ENCODE data around the gene ZNF483. TPM values are rescaled to one million over a fixed set of nuclear protein-coding genes. Genes with fewer than 3 reads are reported as not detected.
"Not testable (repeated sequence)": the region's sequence is repeated elsewhere in the genome, so short reads cannot be mapped to it uniquely, and the experiment has no call there.

The ZNF483 gene
- total RNA-seq, 2 donors from 2014 or later = 2.8 to 4.3 TPM

DNA sequence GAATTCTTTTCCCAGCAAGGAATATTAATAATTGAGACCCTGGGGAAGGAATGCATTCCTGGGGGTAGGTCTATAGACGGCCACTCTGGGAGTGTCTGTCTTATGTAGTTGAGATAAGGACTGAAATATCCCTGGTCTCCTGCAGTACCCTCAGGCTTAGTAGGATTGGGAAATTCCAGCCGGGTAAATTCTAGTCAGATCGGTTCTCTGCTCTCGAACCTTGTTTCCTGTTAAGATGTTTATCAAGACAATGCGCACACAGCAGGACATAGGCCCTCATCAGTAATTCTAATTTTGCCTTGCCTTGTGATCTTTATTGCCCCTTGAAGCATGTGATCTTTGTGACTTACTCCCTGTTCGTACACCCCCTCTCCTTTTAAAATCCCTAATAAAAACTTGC, 13.4 kb upstream of the ZNF483 start:
- not testable (repeated sequence) for H3K4me3 Mint-ChIP-seq; ATAC-seq; H3K27ac Mint-ChIP-seq; H3K4me1 Mint-ChIP-seq (ENCODE audit: low read depth in 2 of 2); H3K36me3 Mint-ChIP-seq; DNase-seq (ENCODE audit: low spot score); H3K27me3 Mint-ChIP-seq; H3K9me3 Mint-ChIP-seq

DNA sequence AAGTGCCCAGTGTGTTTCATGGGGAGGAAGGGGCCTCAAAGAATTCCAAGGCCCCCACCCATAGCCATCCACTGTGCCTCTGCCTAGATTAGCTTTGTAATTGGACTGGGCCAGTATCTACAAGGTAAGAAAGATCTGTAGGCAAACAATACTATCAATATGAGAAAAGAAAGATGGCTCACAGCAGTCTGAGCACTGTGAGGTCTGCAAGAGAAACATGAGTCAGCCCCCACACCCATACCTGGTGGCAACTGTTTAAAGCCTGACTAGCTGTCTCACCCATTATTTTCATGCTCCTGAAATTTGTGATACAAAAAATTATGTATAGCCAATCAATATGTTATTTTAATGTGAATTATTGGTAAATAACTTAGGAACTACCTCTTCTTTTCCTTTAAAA, 10.0 kb upstream of the ZNF483 start:
- DNase-seq (ENCODE audit: low spot score) (no peak), ATAC-seq (no peak)
- H3K4me1 Mint-ChIP-seq (ENCODE audit: low read depth in 2 of 2) = no peaks in the 10 kb centered on the region
- H3K27ac Mint-ChIP-seq = no peak overlapping the region
- H3K9me3 Mint-ChIP-seq = no peaks in the 10 kb centered on the region
- peaks cover 4 to 12% of the 10 kb centered on the region in 2 donors for H3K27me3 Mint-ChIP-seq
- H3K36me3 Mint-ChIP-seq = no peaks in the 10 kb centered on the region
- no peak overlapping the region for H3K4me3 Mint-ChIP-seq

DNA sequence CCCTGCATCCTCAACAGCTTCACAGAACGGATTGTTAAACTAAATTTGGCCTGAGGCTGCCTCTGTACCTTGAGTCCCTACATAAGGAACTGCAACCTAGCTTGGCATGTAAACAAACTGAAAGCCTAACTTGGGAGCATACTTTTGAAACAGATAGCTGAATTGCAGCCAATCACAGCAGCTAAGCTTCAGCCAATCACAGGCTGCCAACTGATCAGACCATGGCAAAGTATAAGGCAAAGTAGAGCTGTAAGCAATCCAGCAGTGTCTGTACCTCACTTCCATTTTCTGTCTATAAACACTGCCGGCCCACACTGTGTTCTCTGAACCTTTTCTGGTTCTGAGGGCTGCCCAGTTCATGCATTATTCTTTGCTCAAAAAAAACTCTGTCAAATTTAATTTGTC, 8.9 kb upstream of the ZNF483 start:
- Mint-ChIP-seq H3K9me3 (no peaks in the 10 kb centered on the region), H3K27me3 (peaks cover 8 to 16% of the 10 kb centered on the region in 2 donors)

DNA sequence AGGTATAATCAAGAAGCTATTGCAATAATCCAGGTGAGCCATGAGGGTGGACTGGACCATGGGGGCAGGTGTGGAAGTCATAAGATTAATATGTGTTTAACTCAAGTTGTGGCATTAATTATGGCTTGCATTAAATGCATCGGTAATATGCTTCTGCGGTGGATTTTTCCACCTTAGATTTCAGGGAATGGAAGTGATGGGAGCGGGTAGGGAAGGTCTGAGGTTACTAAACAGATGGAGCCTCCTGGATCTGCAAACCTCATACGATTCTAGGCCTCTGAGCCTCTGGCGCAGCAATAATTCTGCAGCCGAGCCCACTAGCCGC, 286 bp upstream of the ZNF483 start:
- Mint-ChIP-seq H3K4me1 (ENCODE audit: low read depth in 2 of 2) (peaks cover 23 to 28% of the 10 kb centered on the region in 2 donors), H3K4me3 (peak overlapping the region; percentile 77), H3K27me3 (peaks cover 16 to 21% of the 10 kb centered on the region in 2 donors), H3K36me3 (peaks cover 17% of the 10 kb centered on the region), H3K27ac (peak overlapping the region; percentile 32 to 67), H3K9me3 (peaks cover 7% of the 10 kb centered on the region)
- ATAC-seq (no peak), DNase-seq (ENCODE audit: low spot score) (no peak)

More for the DNA sequence above, 8.9 kb upstream of the ZNF483 start:
- ATAC-seq (no peak), DNase-seq (ENCODE audit: low spot score) (no peak)
- no peak overlapping the region for H3K4me3 Mint-ChIP-seq
- no peak overlapping the region for H3K27ac Mint-ChIP-seq
- H3K4me1 Mint-ChIP-seq (ENCODE audit: low read depth in 2 of 2) = no peaks in the 10 kb centered on the region
- H3K36me3 Mint-ChIP-seq = no peaks in the 10 kb centered on the region

DNA sequence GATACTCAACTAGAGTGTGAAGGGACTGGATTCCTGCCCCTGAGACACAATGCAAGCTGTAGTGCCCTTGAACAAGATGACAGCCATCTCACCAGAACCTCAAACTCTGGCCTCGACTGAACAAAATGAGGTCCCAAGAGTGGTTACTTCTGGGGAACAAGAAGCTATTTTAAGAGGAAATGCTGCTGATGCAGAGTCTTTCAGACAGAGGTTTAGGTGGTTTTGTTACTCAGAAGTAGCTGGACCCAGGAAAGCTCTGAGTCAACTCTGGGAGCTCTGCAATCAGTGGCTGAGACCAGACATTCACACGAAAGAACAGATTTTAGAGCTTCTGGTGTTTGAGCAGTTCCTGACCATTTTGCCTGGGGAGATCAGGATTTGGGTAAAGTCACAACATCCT, 2.4 kb downstream of the ZNF483 start:
- H3K9me3 Mint-ChIP-seq = peaks cover 7% of the 10 kb centered on the region
- peak overlapping the region in 1 of 2 donors; percentile 3 for H3K27ac Mint-ChIP-seq
- peaks cover 17% of the 10 kb centered on the region for H3K36me3 Mint-ChIP-seq
- H3K4me3 Mint-ChIP-seq = no peak overlapping the region
- H3K4me1 Mint-ChIP-seq (ENCODE audit: low read depth in 2 of 2) = peaks cover 23 to 28% of the 10 kb centered on the region in 2 donors
- ATAC-seq (peak in 1 of 2 donors; percentile 59), DNase-seq (ENCODE audit: low spot score) (no peak)
- H3K27me3 Mint-ChIP-seq = peaks cover 8 to 14% of the 10 kb centered on the region in 2 donors

DNA sequence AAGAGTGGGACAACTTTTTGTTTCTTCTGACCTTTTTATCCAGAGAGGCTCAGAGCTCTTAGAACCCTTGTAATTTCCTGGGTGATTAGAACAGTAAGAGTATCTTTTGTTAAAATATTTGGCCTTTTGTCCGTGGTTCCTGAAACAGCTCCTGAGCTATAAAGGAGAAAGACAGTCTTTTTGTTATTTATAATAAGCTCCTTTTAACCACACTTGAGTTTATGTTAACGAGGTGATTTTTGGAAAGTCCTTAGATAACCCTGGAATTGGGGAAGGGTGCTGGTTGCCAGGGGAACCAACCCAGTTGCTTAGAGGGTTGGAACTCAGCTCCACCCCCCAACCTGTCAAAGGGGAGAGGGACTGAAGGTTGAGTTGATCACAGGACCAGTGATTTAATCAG, 4.8 kb downstream of the ZNF483 start:
- DNase-seq (ENCODE audit: low spot score) = no peak
- ATAC-seq = no peak
- Mint-ChIP-seq H3K9me3 (peaks cover 5% of the 10 kb centered on the region), H3K27ac (no peak overlapping the region), H3K27me3 (peaks cover 5 to 8% of the 10 kb centered on the region in 2 donors), H3K4me1 (ENCODE audit: low read depth in 2 of 2) (peaks cover 16 to 18% of the 10 kb centered on the region in 2 donors), H3K36me3 (peaks cover 18% of the 10 kb centered on the region), H3K4me3 (no peak overlapping the region)

DNA sequence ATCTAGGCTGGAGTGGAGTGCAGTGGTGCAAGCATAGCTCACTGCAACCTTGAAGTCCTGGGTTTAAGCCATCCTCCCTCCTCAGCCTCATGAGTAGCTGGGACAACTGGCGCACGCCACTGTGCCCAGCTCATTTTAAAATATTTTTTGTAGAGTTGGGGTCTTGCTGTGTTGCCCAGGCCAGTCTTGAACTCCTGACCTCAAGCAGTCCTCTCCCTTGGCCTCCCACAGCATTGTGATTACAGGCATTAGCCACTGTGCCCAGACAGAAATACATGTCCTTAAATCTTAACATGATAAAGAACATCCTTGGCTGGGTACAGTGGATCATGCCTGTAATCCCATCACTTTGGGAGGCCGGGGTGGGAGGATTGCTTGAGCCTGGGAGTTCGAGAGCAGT, 6.7 kb downstream of the ZNF483 start:
- H3K9me3 Mint-ChIP-seq = peaks cover 6% of the 10 kb centered on the region
- ATAC-seq (no peak), DNase-seq (ENCODE audit: low spot score) (no peak)
- H3K4me3 Mint-ChIP-seq = no peak overlapping the region
- H3K36me3 Mint-ChIP-seq = peaks cover 16% of the 10 kb centered on the region
- H3K27ac Mint-ChIP-seq = no peak overlapping the region
- peaks cover 3 to 6% of the 10 kb centered on the region in 2 donors for H3K4me1 Mint-ChIP-seq (ENCODE audit: low read depth in 2 of 2)
- H3K27me3 Mint-ChIP-seq = no peaks in the 10 kb centered on the region

DNA sequence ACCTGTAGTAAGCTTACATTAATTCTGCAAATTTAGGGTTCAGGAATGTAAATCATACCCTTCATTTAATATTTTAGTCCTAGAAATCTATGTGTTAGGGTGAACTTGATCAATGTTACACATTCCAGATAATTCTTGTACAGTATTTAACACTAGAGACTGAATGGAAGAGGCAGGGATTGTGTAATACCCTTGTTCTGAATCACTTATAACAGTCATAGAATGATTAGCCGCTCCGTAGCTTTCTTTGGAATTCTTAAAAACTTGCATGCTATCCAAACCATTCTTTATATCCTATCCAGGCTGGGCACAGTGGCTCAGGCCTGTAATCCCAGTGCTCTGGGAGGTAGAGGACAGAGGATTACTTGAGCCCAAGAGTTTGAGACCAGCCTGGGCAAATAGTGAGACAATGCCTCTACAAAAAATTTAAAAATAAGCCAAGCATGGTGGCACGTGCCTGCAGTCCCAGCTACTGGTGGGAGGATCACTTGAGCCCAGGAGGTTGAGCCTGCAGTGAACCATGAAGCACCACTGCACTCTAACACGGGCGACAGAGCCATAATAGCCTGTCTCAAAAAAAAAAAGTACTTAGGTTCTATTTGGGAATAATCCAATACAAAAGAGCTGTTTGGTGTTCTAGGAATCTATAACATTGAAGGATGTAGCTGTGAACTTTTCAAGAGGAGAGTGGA, 8.3 kb downstream of the ZNF483 start:
- Mint-ChIP-seq H3K27me3 (no peaks in the 10 kb centered on the region), H3K4me3 (no peak overlapping the region), H3K9me3 (peaks cover 6% of the 10 kb centered on the region), H3K27ac (no peak overlapping the region), H3K36me3 (peaks cover 14% of the 10 kb centered on the region), H3K4me1 (ENCODE audit: low read depth in 2 of 2) (no peaks in the 10 kb centered on the region)
- ATAC-seq = no peak
- DNase-seq (ENCODE audit: low spot score) = no peak

DNA sequence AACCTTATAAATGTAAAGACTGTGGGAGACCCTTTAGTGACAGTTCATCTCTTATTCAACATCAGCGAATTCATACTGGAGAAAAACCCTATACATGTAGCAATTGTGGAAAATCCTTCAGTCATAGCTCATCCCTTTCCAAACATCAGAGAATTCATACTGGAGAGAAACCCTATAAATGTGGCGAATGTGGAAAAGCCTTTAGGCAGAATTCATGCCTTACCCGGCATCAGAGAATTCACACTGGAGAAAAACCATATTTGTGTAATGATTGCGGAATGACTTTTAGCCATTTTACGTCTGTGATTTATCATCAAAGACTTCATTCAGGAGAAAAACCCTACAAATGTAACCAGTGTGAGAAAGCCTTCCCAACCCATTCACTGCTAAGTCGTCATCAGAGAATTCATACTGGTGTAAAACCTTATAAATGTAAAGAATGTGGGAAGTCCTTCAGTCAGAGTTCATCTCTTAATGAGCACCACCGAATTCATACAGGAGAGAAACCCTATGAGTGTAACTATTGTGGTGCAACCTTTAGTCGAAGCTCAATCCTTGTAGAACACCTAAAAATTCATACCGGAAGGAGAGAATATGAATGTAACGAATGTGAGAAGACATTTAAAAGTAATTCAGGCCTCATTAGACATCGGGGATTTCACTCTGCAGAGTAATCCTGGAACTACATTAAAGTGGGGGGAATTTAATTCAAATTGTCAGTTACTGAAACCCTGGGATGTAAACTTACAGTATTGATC, 17.7 kb downstream of the ZNF483 start:
- ATAC-seq (no peak), DNase-seq (ENCODE audit: low spot score) (no peak)
- Mint-ChIP-seq H3K27me3 (no peaks in the 10 kb centered on the region), H3K4me1 (ENCODE audit: low read depth in 2 of 2) (no peaks in the 10 kb centered on the region), H3K36me3 (peaks cover 58% of the 10 kb centered on the region), H3K27ac (no peak overlapping the region), H3K9me3 (peaks cover 26% of the 10 kb centered on the region), H3K4me3 (no peak overlapping the region)

DNA sequence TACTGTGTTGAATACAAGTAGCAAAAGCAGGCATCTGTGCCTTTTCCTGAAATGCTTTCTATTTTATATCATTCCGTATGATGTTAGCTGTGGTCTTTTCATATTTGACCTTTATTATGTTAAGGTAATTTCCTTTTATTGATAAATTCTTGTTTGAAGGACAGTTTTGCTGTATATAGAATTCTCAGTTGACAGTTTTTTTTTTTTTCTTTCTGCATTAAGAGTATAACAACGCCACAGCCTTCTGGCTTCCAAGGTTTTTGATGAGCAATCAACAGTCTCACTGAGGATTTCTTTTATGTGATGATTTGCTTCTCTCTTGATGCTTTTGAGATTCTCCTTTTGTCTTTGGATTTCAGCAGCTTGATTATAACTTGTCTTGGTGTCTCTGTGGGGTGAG, 23.6 kb downstream of the ZNF483 start:
- H3K27ac Mint-ChIP-seq = no peak overlapping the region
- H3K4me3 Mint-ChIP-seq = no peak overlapping the region
- H3K36me3 Mint-ChIP-seq = peaks cover 58% of the 10 kb centered on the region
- ATAC-seq (no peak), DNase-seq (ENCODE audit: low spot score) (no peak)
- H3K27me3 Mint-ChIP-seq = peaks cover 4 to 6% of the 10 kb centered on the region in 2 donors
- peaks cover 27% of the 10 kb centered on the region for H3K9me3 Mint-ChIP-seq
- no peaks in the 10 kb centered on the region for H3K4me1 Mint-ChIP-seq (ENCODE audit: low read depth in 2 of 2)

DNA sequence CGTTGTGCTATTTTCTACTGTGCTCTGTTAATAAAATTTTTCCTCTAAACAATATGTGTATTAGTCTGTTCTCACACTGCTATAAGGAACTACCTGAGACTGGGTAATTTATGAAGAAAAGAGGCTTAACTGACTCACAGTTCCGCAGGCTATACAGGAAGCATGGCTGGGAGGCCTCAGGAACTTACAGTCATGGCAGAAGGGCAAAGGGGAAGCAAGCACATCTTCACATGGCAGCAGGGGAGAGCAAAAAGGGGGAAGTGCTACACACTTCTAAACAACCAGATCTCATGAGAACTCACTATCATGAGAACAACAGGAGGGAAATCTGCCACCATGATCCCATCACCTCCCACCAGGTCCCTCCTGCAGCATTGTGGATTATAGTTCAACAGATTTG, 30.4 kb downstream of the ZNF483 start:
- not testable (repeated sequence) for H3K27ac Mint-ChIP-seq; H3K27me3 Mint-ChIP-seq; ATAC-seq; DNase-seq (ENCODE audit: low spot score); H3K4me3 Mint-ChIP-seq; H3K4me1 Mint-ChIP-seq (ENCODE audit: low read depth in 2 of 2)
- Mint-ChIP-seq H3K9me3 (peaks cover 28% of the 10 kb centered on the region), H3K36me3 (peaks cover 31% of the 10 kb centered on the region)

DNA sequence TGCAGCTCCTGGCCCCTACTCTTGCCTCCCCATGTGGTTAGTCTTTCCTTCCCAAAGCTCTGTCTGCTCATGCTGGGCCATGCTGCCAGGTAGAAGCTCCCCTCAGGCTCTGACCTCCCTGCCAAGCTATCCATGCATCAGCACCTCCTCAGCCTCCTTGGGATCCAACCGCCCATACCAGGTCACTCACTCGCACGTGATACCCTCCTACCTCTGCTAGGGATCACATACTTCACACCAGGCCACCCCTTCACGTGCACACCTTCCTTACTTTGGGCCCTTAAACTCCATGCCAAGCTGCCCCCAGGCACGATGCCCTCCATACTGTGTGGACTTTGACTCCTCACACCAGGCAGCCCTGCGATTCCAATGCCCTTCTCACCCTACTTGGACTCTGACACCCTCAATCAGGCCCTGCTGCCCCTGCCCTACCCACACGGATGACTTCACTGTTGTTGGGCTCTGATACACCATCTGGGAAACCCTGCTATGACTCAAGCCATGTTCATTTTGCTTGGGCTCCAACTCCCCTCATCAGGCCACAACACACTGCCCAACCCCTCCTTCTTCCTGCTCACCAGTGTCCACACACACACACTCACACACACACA, 34.1 kb downstream of the ZNF483 start:
- Mint-ChIP-seq H3K27ac (no peak overlapping the region), H3K4me3 (no peak overlapping the region), H3K27me3 (peaks cover 0 to 5% of the 10 kb centered on the region in 2 donors), H3K9me3 (peaks cover 21% of the 10 kb centered on the region), H3K36me3 (peaks cover 21% of the 10 kb centered on the region), H3K4me1 (ENCODE audit: low read depth in 2 of 2) (no peaks in the 10 kb centered on the region)
- DNase-seq (ENCODE audit: low spot score) = no peak
- ATAC-seq = peak in 1 of 2 donors; percentile 11

DNA sequence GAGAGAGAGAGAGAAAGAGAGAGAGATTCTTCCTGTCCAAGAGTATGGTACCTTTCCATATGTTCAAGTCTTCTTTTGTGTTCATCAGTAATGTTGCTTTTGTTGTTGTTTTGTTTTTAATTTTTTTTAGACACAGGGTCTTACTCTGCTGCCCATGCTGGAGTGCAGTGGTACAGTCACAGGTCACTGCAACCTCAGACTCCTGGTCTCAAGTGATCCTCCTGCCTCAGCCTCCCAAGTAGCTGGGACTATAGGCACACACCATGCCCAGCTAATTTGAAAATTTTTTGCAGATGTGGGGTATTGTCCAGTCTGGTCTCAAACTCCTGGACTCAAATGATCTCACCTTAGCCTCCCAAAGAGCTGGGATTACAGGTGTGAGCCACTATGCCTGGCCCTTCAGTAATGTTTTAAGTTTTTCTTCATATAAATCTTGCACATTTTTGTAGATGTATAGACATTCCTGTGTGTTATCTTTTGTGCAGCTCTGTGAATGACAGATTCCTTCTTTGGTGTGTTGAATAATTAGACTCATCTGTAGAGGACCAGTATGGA, 36.3 kb downstream of the ZNF483 start:
- ATAC-seq (no peak), DNase-seq (ENCODE audit: low spot score) (no peak)
- peaks cover 7% of the 10 kb centered on the region for H3K9me3 Mint-ChIP-seq
- no peaks in the 10 kb centered on the region for H3K4me1 Mint-ChIP-seq (ENCODE audit: low read depth in 2 of 2)
- no peak overlapping the region for H3K4me3 Mint-ChIP-seq
- peaks cover 4% of the 10 kb centered on the region for H3K36me3 Mint-ChIP-seq
- H3K27ac Mint-ChIP-seq = no peak overlapping the region
- H3K27me3 Mint-ChIP-seq = peaks cover 0 to 5% of the 10 kb centered on the region in 2 donors

DNA sequence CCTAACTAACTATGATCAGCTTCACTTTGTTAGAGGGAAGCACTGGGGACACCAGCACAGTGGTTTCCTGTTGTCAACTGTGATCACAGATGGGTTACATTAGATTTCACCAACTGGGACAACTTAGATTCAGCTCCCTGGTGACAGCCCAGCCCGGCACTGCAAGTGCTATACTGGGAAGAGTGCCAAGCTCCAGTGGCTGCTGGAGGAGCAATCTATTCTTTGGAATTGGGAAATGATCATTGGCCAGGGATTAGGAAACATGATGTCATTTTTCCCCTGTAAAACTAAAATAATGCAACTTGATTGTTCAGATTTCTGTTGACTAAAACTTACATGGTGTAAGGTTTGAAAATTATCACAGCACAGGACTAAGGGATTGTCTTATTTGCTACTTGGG, 41.3 kb downstream of the ZNF483 start:
- Mint-ChIP-seq H3K36me3 (peaks cover 25% of the 10 kb centered on the region), H3K27me3 (peaks cover 0 to 7% of the 10 kb centered on the region in 2 donors), H3K4me1 (ENCODE audit: low read depth in 2 of 2) (no peaks in the 10 kb centered on the region), H3K27ac (no peak overlapping the region), H3K9me3 (peaks cover 17% of the 10 kb centered on the region), H3K4me3 (no peak overlapping the region)
- no peak for ATAC-seq
- DNase-seq (ENCODE audit: low spot score) = no peak
